Fibroblast of lung (primary cell): ENCODE measurements around the gene KCNH2.

Source experiments
- CTCF ChIP-seq, 2 donors: IDR thresholded peaks in 1 of 2; conservative IDR thresholded peaks in 1 of 2; 1 replicate in 1 of 2; 2 replicates in 1 of 2; pipeline ENCODE4 v1.5.1; 2011 to 2012; ENCODE audit warnings: low read length in 2 of 2, control low read depth in 1 of 2, inconsistent platforms in 1 of 2, low read depth in 1 of 2, mild to moderate bottlenecking in 1 of 2
- EZH2 ChIP-seq: IDR thresholded peaks from 2 replicates; pipeline ENCODE4 v1.5.1; 2012; ENCODE audit warnings: low read length, control low read depth, mild to moderate bottlenecking; ENCODE audit errors: missing control alignments

DNA sequence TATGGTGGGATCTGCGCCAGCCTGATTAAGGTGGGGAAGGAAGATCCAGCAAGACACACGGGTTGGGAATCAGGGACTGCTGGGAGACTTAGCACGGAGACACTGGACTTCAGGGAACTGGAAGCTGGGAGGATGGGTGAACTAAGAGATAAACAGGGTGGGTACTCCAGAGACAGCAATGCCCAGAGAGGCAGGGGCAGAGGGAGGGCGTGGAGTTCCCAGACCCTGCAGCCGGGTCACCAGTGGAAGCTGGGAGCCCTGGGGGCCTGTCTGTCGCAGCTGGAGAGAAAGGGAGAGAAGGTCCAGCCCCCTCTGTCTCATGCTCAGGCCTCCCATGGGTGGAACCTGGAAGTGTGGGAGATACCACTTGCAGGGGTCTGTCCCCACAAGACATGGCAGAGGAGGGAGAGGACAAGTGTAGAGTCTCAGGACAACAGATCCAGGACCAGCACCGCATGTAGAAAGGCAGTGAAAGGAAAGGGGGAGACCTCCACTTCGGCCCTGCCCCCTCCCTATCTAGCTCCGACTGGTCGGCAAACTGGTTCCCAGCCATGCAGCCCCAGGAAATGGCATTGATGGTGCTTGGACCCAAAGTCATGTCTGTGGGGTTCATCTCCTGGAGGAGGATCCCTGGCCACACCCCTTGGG is 81.4 kb downstream of the KCNH2 start:
- TF ChIP-seq EZH2 (no peak), CTCF (conservative IDR thresholded peaks at IDR 0.05 in 1 of 2, IDR thresholded peaks at IDR 0.05 in 1 of 2; ENCODE audit: low read depth in 1 of 2, low read length in 2 of 2) (no peak)
